Stimulated activated CD4-positive, alpha-beta T cell treated with anti-CD3 and anti-CD28 coated beads, Interleukin-4, amount 100 ng/mL, for 1 hour (primary cell): ENCODE data around the gene TXNRD3.

Source experiments
- DNase-seq: peaks from one replicate; pipeline ENCODE4 v3.0.0-alpha.2; 2020

TXNRD3 gene

GRCh38 chr3:126580746-126581145 lies 74.2 kb downstream of the TXNRD3 start:
- no peak for DNase-seq

- no peak for DNase-seq
Observed at GRCh38 chr3:126578702-126579101, 76.2 kb downstream of the TXNRD3 start.

GRCh38 chr3:126577261-126577660 lies 77.7 kb downstream of the TXNRD3 start:
- DNase-seq, result no peak

- no peak for DNase-seq
Observed at GRCh38 chr3:126573492-126574117, 81.3 kb downstream of the TXNRD3 start.

- DNase-seq, result no peak
Observed at GRCh38 chr3:126571078-126571477, 83.8 kb downstream of the TXNRD3 start.

- no peak for DNase-seq
Observed at GRCh38 chr3:126570103-126570541, 84.8 kb downstream of the TXNRD3 start.

GRCh38 chr3:126569390-126569975 lies 85.4 kb downstream of the TXNRD3 start:
- no peak for DNase-seq

- no peak for DNase-seq
Observed at GRCh38 chr3:126568776-126569342, 86.1 kb downstream of the TXNRD3 start.

- DNase-seq, result no peak
Observed at GRCh38 chr3:126567696-126568438, 87.1 kb downstream of the TXNRD3 start.

- no peak for DNase-seq
Observed at GRCh38 chr3:126562737-126563276, 92.1 kb downstream of the TXNRD3 start.

GRCh38 chr3:126558336-126559071 lies 96.4 kb downstream of the TXNRD3 start, which contains the start of gene C3orf22:
Gene C3orf22 (minus strand): TSS chr3:126558932. CDS start chr3:126553390, 5,542 bp downstream.
- DNase-seq, result no peak

GRCh38 chr3:126557761-126558160 lies 97.2 kb downstream of the TXNRD3 start:
- DNase-seq, result no peak

- no peak for DNase-seq
Observed at GRCh38 chr3:126557415-126557745, 97.5 kb downstream of the TXNRD3 start.
